ENCODE results near the gene CDC20B. TPM values are rescaled to one million over a fixed set of nuclear protein-coding genes. Genes with fewer than 3 reads are reported as not detected.
A peak's percentile ranks its signal among the peaks of the same experiment; 100 is the strongest.

Gene CDC20B
- total RNA-seq, 1 experiment from 2014 or later = not detected

DNA sequence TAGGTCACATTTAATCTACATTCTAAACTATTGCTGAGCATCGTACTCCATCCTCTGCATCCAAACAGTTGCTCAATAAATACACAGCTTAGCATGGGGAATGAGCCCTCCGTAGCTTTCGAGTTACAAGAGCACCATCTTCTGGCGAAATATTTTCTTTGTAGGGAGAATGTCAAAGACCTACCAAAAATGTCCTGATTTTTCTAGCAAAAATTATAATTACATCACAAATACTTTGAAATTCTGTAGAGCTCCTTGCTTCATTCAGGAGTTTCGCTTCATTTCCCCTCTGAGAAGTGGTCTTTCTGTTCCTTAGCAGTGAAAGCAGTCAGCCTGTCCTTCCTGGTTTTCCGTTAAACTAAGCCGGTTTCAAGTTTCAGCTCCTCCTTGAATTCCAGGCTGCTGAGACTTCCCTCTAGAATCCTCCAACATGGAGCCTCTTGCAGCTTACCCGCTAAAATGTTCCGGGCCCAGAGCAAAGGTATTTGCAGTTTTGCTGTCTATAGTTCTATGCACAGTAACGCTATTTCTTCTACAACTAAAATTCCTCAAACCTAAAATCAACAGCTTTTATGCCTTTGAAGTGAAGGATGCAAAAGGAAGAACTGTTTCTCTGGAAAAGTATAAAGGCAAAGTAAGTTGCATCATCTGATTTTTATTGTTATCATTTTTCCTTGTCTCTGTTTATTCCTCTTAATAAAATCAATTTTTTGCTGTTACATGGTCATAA, 13.0 kb downstream of the CDC20B start, which contains the start of gene GPX8 (continued):
- no peak for TF ChIP-seq REST (IDR thresholded peaks at IDR 0.05; ENCODE audit: low read depth)
- peak; percentile 89 for TF ChIP-seq YY1 (IDR thresholded peaks at IDR 0.05; ENCODE audit: extremely low read depth, insufficient replicate concordance, low read depth, low read length)
- peak; percentile 51; the same call in 1 of the 2 replicates for TF ChIP-seq ELF1 (IDR thresholded peaks at IDR 0.05; ENCODE audit: borderline replicate concordance, low read depth)

- TF ChIP-seq ZBTB33 (IDR thresholded peaks at IDR 0.05; ENCODE audit: extremely low read depth, insufficient replicate concordance, low read length) (no peak), RAD21 (IDR thresholded peaks at IDR 0.05; ENCODE audit: low read depth) (no peak), JUND (IDR thresholded peaks at IDR 0.05) (no peak), FOSL1 (IDR thresholded peaks at IDR 0.05; ENCODE audit: low read depth) (no peak), TCF7L2 (IDR thresholded peaks at IDR 0.05; ENCODE audit: borderline replicate concordance, extremely low read depth, insufficient read depth, insufficient read length) (no peak), SIN3A (IDR thresholded peaks at IDR 0.05; ENCODE audit: low read depth) (no peak), SP1 (IDR thresholded peaks at IDR 0.05; ENCODE audit: low read depth) (no peak), CBX3 (IDR thresholded peaks at IDR 0.05; ENCODE audit: low read depth) (no peak), MAX (IDR thresholded peaks at IDR 0.05) (no peak), YY1 (IDR thresholded peaks at IDR 0.05; ENCODE audit: extremely low read depth, insufficient replicate concordance, low read depth, low read length) (no peak)
- TF ChIP-seq, protein P1, sequence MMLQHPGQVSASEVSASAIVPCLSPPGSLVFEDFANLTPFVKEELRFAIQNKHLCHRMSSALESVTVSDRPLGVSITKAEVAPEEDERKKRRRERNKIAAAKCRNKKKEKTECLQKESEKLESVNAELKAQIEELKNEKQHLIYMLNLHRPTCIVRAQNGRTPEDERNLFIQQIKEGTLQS (IDR thresholded peaks at IDR 0.05) = no peak
- ChIA-PET POLR2A (no interaction called here), RAD21 (ENCODE audit: low non-redundant PET in 1 of 2, low total read pairs in 2 of 2, uncharacterized antibody in 2 of 2, unreplicated experiment in 2 of 2) (no interaction called here), CTCF (no interaction called here)
- peaks cover 0 to 12% of the 10 kb centered on the region in 2 experiments; a peak in 2 of 4 replicates for H3K4me1 ChIP-seq (ENCODE audit: control insufficient read depth in 1 of 2, insufficient read depth in 2 of 2, low read length in 2 of 2)
- no peak overlapping the region for H3K9ac ChIP-seq (ENCODE audit: low read length)
- no peaks in the 10 kb centered on the region for H3K27me3 ChIP-seq (ENCODE audit: insufficient read depth, low read length)
- ATAC-seq = no peak
- H3K4me2 ChIP-seq (ENCODE audit: low read length) = peak overlapping the region; percentile 53
- H3K27ac ChIP-seq (ENCODE audit: low read depth, low read length) = no peak overlapping the region
- no peaks in the 10 kb centered on the region for H3K9me2 ChIP-seq (ENCODE audit: insufficient read depth)
- DNase-seq (ENCODE audit: low read depth, low spot score) = no peak
- H3K36me3 ChIP-seq (ENCODE audit: control insufficient read depth in 1 of 2, insufficient read depth in 2 of 2, low read length in 2 of 2) = no peaks in the 10 kb centered on the region
- intact Hi-C loops (cut with micrococcal nuclease) = no loop called here
- no peaks in the 10 kb centered on the region for H4K20me1 ChIP-seq (ENCODE audit: insufficient read depth)
- no TSS peak for BruUV-seq (replicated peaks)
- no peaks in the 10 kb centered on the region for H3K79me2 ChIP-seq (ENCODE audit: insufficient read depth, low read length)
- H2AFZ ChIP-seq (ENCODE audit: low read depth, low read length, poor library complexity, severe bottlenecking) = no peak overlapping the region
- no peak overlapping the region for H3K4me3 ChIP-seq (replicated peaks in 1 of 2; ENCODE audit: low read depth in 1 of 2, low read length in 2 of 2)
- no peaks in the 10 kb centered on the region for H3K9me3 ChIP-seq (ENCODE audit: control insufficient read depth in 1 of 2, insufficient read depth in 1 of 2, low read depth in 1 of 2, low read length in 2 of 2)
Measured at GRCh38 chr5:55154873-55155272, 18.1 kb downstream of the CDC20B start.
